IMR-90 (cell line): ENCODE measurements around the gene DPH6. TPM values are rescaled to one million over a fixed set of nuclear protein-coding genes. Genes with fewer than 3 reads are reported as not detected.

Experiments
- ATAC-seq: fragments of 200-7000 bp; cut with Tn5 transposase; 2 replicates; pipeline ENCODE4 v1.9.1; 2020; ENCODE audit warnings: low read depth, mild to moderate bottlenecking, moderate library complexity
- BruUV-seq: library from RNA; stranded (reverse); fragments of 400-500 nt; replicated peaks from 2 replicates; lab custom pipeline; 2021; lab: Mats Ljungman, UMichigan
- CTCF ChIA-PET: fragments of 300-600 bp; formaldehyde crosslinking; extraction: SDS; loops from one replicate; lab custom pipeline; 2021; ENCODE audit warnings: antibody characterized with exemption; lab: Yijun Ruan, JAX
- POLR2A ChIA-PET: fragments of 300-600 bp; sonication (Branson Sonifier 250); formaldehyde crosslinking; loops from one replicate; lab custom pipeline; 2022; ENCODE audit warnings: antibody characterized with exemption; ENCODE audit not compliant: unreplicated experiment; lab: Charles Lee
- DNase-seq: peaks from one replicate; pipeline ENCODE4 v3.0.0; 2013
- H2AFZ ChIP-seq: replicated peaks from 2 replicates; pipeline ENCODE3; 2013; ENCODE audit warnings: low read length, mild to moderate bottlenecking; ENCODE audit not compliant: poor library complexity
- H2AK5ac ChIP-seq: 2 replicates; pipeline ENCODE4 v1.6.1; 2013; ENCODE audit warnings: low read depth, low read length, inconsistent platforms
- H2AK9ac ChIP-seq: replicated peaks from 2 replicates; pipeline ENCODE3; 2013; ENCODE audit warnings: mild to moderate bottlenecking, low read depth, low read length, moderate library complexity; ENCODE audit not compliant: poor library complexity
- H2BK120ac ChIP-seq: 2 replicates; pipeline ENCODE4 v1.6.1; 2013; ENCODE audit warnings: low read depth, low read length, inconsistent platforms
- H2BK15ac ChIP-seq: 3 replicates; pipeline ENCODE4 v1.6.1; 2013; ENCODE audit warnings: low read depth, low read length, inconsistent platforms
- H2BK20ac ChIP-seq: 2 replicates; pipeline ENCODE4 v1.6.1; 2013; ENCODE audit warnings: low read depth, mild to moderate bottlenecking, inconsistent platforms, low read length, moderate library complexity
- H2BK5ac ChIP-seq: 2 replicates; pipeline ENCODE4 v1.6.1; 2013; ENCODE audit warnings: mild to moderate bottlenecking, low read depth, low read length, inconsistent platforms; ENCODE audit not compliant: poor library complexity, severe bottlenecking
- H3K14ac ChIP-seq: replicated peaks from 2 replicates; pipeline ENCODE4 v1.6.1; 2013; ENCODE audit warnings: low read depth, low read length, inconsistent platforms
- H3K18ac ChIP-seq: 2 replicates; pipeline ENCODE4 v1.6.1; 2013; ENCODE audit warnings: low read depth, low read length, control low read depth
- H3K23ac ChIP-seq: 2 replicates; pipeline ENCODE4 v1.6.1; 2013; ENCODE audit warnings: low read depth, low read length, inconsistent platforms
- H3K27ac ChIP-seq: 2 replicates; pipeline ENCODE4 v1.5.1; 2013; ENCODE audit warnings: mild to moderate bottlenecking, control low read depth, low read length; ENCODE audit not compliant: insufficient read depth
- H3K27me3 ChIP-seq: 2 replicates; pipeline ENCODE4 v1.6.1; 2013; ENCODE audit warnings: low read length; ENCODE audit not compliant: control insufficient read depth, insufficient read depth
- H3K36me3 ChIP-seq: 2 replicates; pipeline ENCODE4 v1.6.1; 2013; ENCODE audit warnings: low read length, mixed read lengths; ENCODE audit not compliant: control insufficient read depth, insufficient read depth
- H3K4ac ChIP-seq: 2 replicates; pipeline ENCODE4 v1.6.1; 2013; ENCODE audit warnings: low read depth, low read length, inconsistent platforms
- H3K4me1 ChIP-seq: 2 replicates; pipeline ENCODE4 v1.6.1; 2013; ENCODE audit warnings: low read length, mixed read lengths; ENCODE audit not compliant: control insufficient read depth, insufficient read depth
- H3K4me2 ChIP-seq: 2 replicates; pipeline ENCODE4 v1.6.1; 2013; ENCODE audit warnings: low read depth, mild to moderate bottlenecking, control low read depth, low read length, moderate library complexity
- H3K4me3 ChIP-seq: 2 replicates; pipeline ENCODE4 v1.5.1; 2013; ENCODE audit warnings: low read depth, mild to moderate bottlenecking, control low read depth, low read length, moderate library complexity; ENCODE audit not compliant: insufficient read depth
- H3K56ac ChIP-seq: 2 replicates; pipeline ENCODE4 v1.6.1; 2013; ENCODE audit warnings: low read length, inconsistent platforms; ENCODE audit not compliant: insufficient read depth; ENCODE audit errors: extremely low read depth
- H3K79me1 ChIP-seq, 2 experiments: 2 replicates each; pipeline ENCODE4 v1.6.1; 2013; ENCODE audit warnings: low read length in 2 of 2, inconsistent platforms in 1 of 2, low read depth in 1 of 2
- H3K9ac ChIP-seq: 2 replicates; pipeline ENCODE4 v1.6.1; 2013; ENCODE audit warnings: low read depth, low read length, control low read depth
- H3K9me1 ChIP-seq: 2 replicates; pipeline ENCODE4 v1.6.1; 2013; ENCODE audit warnings: low read length, inconsistent platforms; ENCODE audit not compliant: insufficient read depth
- H3K9me3 ChIP-seq: 2 replicates; pipeline ENCODE4 v1.6.1; 2013; ENCODE audit warnings: low read length; ENCODE audit not compliant: control insufficient read depth, insufficient read depth
- H4K20me1 ChIP-seq: 2 replicates; pipeline ENCODE4 v1.6.1; 2013; ENCODE audit warnings: low read length, inconsistent platforms; ENCODE audit not compliant: insufficient read depth
- H4K5ac ChIP-seq: 2 replicates; pipeline ENCODE4 v1.6.1; 2013; ENCODE audit warnings: mild to moderate bottlenecking, low read depth, low read length, control low read depth
- H4K8ac ChIP-seq, 2 experiments: 2 replicates each; pipeline ENCODE4 v1.6.1; 2013; ENCODE audit warnings: low read depth in 2 of 2, low read length in 2 of 2, control low read depth in 1 of 2, inconsistent platforms in 1 of 2
- H4K91ac ChIP-seq: 2 replicates; pipeline ENCODE4 v1.6.1; 2013; ENCODE audit warnings: low read depth, low read length, inconsistent platforms; ENCODE audit not compliant: insufficient read depth
- CEBPB ChIP-seq: IDR thresholded peaks from 2 replicates; pipeline ENCODE4 v1.6.1; 2012; ENCODE audit warnings: low read depth, low read length, improper control_type of control experiment
- MXI1 ChIP-seq: IDR thresholded peaks from 2 replicates; pipeline ENCODE4 v1.6.1; 2012; ENCODE audit warnings: low read depth, mild to moderate bottlenecking, low read length, moderate library complexity, borderline replicate concordance
- RCOR1 ChIP-seq: IDR thresholded peaks from 2 replicates; pipeline ENCODE4 v1.6.1; 2012; ENCODE audit warnings: mild to moderate bottlenecking, low read length, improper control_type of control experiment; ENCODE audit not compliant: insufficient replicate concordance
- RFX5 ChIP-seq: IDR thresholded peaks from 2 replicates; pipeline ENCODE4 v1.8.0; 2012; ENCODE audit warnings: low read depth, mild to moderate bottlenecking, low read length, moderate library complexity
- WGBS, 2 experiments: methylation state at CpG; one replicate each; pipeline versions ENCODE4 v1.1.5 to v1.1.7; 2013; ENCODE audit warnings: missing lambda C conversion rate in 2 of 2; ENCODE audit not compliant: insufficient read length in 1 of 2; ENCODE audit errors: extremely low coverage in 2 of 2; 5-methylcytosine and 5-hydroxymethylcytosine counted together
- dilution Hi-C: fragments of 300-500 bp; cut with HindIII; formaldehyde crosslinking; loops from one replicate; pipeline ENCODE4 v1.14.3; 2018; ENCODE audit warnings: low sequenced_read_pairs; ENCODE audit not compliant: unreplicated experiment
- in situ Hi-C: fragments of 300-500 bp; cut with MboI; formaldehyde crosslinking; loops from 3 replicates; pipeline ENCODE4 v1.14.3; 2019; ENCODE audit warnings: low sequenced_read_pairs, inconsistent platforms, mixed read lengths
- intact Hi-C: fragments of 100-400 bp; cut with micrococcal nuclease; formaldehyde crosslinking; loops from 2 replicates; pipeline ENCODE4 v1.10.0; 2022
- polyA plus RNA-seq, 3 experiments: library from polyadenylated mRNA; depleted of rRNA; stranded (reverse); fragments of >200 nt; gene quantifications; 2 replicates each; pipeline ENCODE4 v1.2.3, GENCODE V29; 2012; ENCODE audit warnings: low replicate concordance in 1 of 3
- total RNA-seq: library from RNA; depleted of rRNA; stranded (reverse); fragments of >200 nt; gene quantifications from 2 replicates; pipeline ENCODE4 v1.2.3, GENCODE V29; 2012
- TF ChIP-seq, protein P1 (sequence below): conservative IDR thresholded peaks from 2 replicates; pipeline ENCODE4 v1.5.1; 2012; ENCODE audit warnings: mild to moderate bottlenecking, low read depth, low read length, improper control_type of control experiment

Gene DPH6
- total and polyA plus RNA-seq, 2 of the 4 experiments (the other 2 are of a cell fraction), result 6.1 to 8.1 TPM

GRCh38 chr15:35479423-35479822 is 66.5 kb downstream of the DPH6 start:
- Histone ChIP-seq H4K91ac (no peak overlapping the region), H2BK5ac (no peak overlapping the region), H2BK20ac (no peak overlapping the region), H2BK120ac (no peak overlapping the region), H3K14ac (no peak overlapping the region), H3K9me1 (no peaks in the 10 kb centered on the region), H3K9ac (no peak overlapping the region), H3K4ac (no peak overlapping the region), H3K4me2 (no peak overlapping the region), H3K4me3 (no peak overlapping the region), H3K23ac (no peak overlapping the region), H4K20me1 (no peaks in the 10 kb centered on the region), H2AFZ (no peak overlapping the region), H2AK5ac (no peak overlapping the region), H3K56ac (no peak overlapping the region), H3K4me1 (peaks cover 2% of the 10 kb centered on the region), H3K9me3 (peaks cover 2% of the 10 kb centered on the region; the same call in 1 of the 2 replicates), H4K5ac (no peak overlapping the region), H3K27me3 (no peaks in the 10 kb centered on the region), H2AK9ac (no peak overlapping the region), H3K36me3 (no peaks in the 10 kb centered on the region), H3K27ac (no peak overlapping the region), H3K18ac (no peak overlapping the region), H4K8ac (no peak overlapping the region), H3K79me1 (no peaks in the 10 kb centered on the region), H2BK15ac (no peak overlapping the region)
- TF ChIP-seq CEBPB, result no peak
- no peak for TF ChIP-seq RCOR1
- TF ChIP-seq, protein P1, sequence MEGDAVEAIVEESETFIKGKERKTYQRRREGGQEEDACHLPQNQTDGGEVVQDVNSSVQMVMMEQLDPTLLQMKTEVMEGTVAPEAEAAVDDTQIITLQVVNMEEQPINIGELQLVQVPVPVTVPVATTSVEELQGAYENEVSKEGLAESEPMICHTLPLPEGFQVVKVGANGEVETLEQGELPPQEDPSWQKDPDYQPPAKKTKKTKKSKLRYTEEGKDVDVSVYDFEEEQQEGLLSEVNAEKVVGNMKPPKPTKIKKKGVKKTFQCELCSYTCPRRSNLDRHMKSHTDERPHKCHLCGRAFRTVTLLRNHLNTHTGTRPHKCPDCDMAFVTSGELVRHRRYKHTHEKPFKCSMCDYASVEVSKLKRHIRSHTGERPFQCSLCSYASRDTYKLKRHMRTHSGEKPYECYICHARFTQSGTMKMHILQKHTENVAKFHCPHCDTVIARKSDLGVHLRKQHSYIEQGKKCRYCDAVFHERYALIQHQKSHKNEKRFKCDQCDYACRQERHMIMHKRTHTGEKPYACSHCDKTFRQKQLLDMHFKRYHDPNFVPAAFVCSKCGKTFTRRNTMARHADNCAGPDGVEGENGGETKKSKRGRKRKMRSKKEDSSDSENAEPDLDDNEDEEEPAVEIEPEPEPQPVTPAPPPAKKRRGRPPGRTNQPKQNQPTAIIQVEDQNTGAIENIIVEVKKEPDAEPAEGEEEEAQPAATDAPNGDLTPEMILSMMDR, result no peak
- TF ChIP-seq RFX5, result no peak
- no peak for TF ChIP-seq MXI1
- CTCF ChIA-PET, result no interaction called here
- no peak for ATAC-seq
- DNase-seq, result no peak
- in situ Hi-C loops (no loop called here), intact Hi-C loops (no loop called here), dilution Hi-C loops (no loop called here)
- BruUV-seq, result no TSS peak
- POLR2A ChIA-PET, result no interaction called here
- no CpG with 5 or more reads among the region's 1 CpG for WGBS, 2 experiments
